CD4-positive, alpha-beta T cell treated with Interleukin-21 for 1 hour (primary cell): ENCODE results near the gene MMRN2.
"Not testable (repeated sequence)": the region's sequence is repeated elsewhere in the genome, so short reads cannot be mapped to it uniquely, and the experiment has no call there.

ENCODE experiments used
- DNase-seq: peaks from one replicate; pipeline ENCODE4 v3.0.0-alpha.2; 2020

Gene MMRN2

DNA sequence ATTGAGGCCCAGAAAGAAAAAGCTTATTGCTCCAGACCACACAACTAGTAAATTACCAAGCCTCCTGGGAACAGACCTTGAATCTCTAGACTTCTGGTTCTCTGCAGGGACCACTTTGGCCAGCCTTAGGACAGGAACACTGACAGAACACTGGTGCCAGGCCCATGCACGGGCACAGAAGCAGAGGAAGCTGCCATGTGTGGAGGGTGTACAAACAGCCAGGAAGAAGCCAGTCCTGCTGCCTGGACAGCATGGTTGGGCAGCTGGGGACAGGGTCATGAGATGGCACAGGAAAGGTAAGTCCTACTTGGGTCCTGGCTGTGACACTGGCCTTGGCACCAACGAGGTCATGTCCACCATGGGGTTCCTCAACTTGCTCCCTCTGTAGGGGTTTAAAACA lies 19.2 kb downstream of the MMRN2 start:
- DNase-seq: no peak

DNA sequence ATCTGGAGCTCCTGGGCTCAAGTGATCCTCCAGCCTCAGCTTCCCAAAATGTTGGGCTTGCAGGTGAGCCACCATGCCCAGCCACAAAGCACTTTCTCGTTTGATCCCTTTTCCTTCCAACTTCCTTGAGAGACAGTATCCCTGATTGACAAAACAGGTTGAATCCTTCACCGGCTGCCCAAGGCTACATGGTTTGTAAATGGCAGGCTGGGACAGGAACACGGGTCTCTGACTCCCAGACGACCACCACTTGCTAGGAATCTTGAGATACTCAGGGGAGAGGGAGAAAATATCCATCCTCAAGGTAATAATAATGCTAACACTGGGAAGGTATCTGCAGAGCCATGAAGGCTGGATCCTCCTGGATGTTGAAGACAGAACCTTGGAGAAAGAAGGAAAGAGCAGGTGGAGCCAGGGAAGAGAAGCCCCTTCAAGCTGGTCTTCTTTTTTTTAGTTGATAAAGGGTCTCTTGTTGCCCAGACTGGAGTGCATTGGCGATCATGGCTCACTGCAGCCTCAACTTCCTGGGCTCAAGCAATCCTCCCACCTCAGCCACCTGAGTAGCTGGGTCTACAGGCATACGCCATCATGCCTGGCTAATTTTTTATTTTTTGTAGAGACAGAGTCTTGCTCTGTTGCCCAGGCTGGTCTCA lies 19.8 kb downstream of the MMRN2 start:
- DNase-seq: no peak

DNA sequence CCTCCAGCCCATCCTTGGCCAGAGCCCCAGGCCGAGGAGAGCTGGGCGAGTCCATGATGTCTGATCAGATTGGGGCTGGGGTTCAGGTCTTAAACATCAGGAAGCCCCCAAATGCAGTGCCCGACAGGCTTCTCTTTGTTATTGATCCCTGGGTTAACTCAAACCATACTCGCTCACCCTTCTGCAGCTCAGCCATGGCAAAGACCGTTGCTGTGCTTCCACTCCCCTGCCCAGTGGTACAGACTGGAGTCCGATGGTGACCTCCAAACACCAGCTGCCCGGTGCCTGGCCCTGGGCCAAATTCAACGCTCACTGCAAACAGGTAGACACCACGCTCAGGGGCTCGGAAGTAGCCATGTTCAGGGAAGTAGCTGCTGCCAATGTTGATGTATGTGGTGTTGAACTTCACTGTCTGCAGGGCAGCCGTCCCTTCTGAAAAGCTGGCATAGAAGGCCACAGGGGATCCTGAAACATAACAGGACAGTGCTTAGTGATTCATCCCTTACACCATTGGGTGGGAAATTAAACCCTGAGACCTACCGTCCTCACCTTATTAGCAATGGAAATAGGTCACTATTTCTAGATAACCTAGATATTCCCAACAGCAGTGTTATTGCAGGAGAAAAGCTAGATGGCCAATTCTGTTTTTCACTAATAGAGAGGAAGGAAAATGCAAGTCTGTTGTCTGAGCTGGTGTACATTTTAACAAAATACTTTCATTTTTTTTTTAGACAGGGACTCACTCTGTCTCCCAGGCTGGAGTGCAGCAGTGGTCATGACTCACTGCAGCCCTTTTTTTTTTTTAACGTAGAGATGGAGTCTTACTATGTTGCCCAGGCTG lies 20.5 kb downstream of the MMRN2 start:
- DNase-seq: no peak

GRCh38 chr10:86934162-86934711 lies 23.2 kb downstream of the MMRN2 start:
- not testable (repeated sequence) for DNase-seq

GRCh38 chr10:86932674-86933073 lies 24.7 kb downstream of the MMRN2 start:
- DNase-seq: no peak

GRCh38 chr10:86931872-86932271 lies 25.5 kb downstream of the MMRN2 start:
- no peak for DNase-seq

DNA sequence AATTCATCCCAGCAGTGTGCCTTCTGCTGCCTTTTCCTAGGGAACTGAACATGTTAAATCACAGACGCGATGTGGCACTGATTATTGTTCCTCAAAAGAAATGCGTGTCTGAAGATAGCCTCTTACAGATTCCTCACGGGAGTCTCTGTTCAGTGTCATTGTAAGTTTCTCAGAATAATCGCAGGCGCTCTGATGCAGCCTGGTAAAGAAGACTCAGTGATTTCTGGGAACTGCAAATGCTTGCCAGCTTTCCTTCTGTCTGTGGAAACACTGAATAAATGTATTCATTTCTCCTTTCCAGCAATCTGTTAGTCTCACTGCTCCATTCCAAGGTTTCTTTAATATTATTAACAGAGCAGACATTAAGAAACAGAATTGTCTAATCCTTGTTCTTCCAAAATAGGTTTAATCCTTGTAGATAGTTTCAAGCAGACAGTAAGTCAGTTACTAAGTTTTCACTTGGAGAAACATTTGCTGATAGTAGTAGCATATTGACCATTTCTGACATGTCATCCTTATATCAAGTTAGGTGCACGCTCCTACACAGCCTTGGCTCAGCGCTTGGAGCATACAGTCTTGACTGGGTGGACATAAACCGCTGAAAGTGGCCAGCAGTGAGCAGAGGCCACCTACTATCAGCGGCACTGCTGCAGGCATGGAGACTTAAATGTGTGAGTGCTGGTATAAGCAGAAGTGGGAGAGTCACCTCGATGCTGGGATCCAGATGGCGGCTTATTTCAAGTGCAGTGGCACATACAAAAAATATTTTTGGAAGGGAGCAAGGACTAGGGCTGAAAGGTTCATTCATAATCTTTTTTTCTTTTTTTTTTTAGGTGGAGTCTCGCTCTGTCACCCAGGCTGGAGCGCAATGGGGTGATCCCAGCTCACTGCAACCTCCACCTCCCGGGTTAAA lies 27.7 kb downstream of the MMRN2 start:
- DNase-seq: no peak

DNA sequence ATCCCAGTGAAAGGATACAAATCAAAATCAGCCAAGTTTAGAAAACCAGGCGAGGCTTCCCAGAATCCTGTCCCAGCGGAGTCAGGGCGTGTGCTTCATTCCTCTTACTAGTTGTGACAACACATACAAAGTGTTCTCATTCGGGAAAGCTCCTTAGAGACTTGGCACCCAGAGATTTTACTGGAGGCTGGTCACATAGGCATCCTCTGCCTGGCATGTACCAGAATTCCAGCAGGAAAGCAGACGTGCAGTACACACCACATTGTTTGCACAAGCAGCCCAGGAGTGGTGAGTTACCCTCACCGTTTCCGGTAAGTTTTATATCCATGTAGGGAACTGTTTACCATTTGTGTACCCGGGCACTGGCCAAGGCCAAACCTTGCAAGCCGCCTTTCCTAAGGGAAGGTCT lies 34.9 kb downstream of the MMRN2 start:
- DNase-seq: no peak

- DNase-seq: no peak
These were observed 39.4 kb downstream of the MMRN2 start for GRCh38 chr10:86918022-86918471.

DNA sequence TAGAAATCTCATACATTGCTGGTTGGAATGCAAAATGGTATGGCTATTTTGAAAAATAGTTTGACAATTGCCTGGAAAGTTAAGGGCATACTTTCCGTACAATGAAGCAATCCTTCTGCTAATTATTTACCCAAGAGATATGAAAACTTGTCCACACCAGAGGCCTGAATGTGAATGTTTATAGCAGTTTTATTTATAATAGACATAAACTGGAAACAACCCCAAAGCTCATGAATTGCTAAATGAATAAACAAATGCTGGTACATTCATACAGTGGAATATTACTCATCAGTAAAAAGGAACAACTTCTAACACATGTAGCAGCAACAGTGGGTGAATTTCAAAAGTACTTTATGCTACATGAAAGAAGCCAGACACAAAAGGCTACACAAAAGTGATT lies 42.7 kb downstream of the MMRN2 start:
- DNase-seq: no peak

GRCh38 chr10:86905429-86905828 lies 52.0 kb downstream of the MMRN2 start:
- DNase-seq: no peak

DNA sequence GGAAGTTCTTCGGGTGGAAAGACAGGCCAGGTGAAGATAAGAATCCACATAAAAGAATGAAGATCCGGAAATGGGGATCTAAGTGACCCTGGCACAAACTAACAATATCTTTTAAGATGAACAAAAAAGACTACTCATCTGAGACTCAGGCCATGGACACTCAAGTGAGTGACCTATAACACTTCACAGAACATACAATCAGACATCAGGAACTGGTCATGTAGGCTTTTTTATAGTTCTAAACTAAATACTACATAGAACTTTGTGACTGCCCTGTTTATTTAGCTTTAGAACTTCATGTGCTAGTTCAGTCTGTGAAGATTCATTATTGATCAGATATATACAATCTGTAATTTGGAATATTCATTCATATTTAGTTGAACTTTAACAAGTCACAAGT lies 52.8 kb downstream of the MMRN2 start:
- no peak for DNase-seq

DNA sequence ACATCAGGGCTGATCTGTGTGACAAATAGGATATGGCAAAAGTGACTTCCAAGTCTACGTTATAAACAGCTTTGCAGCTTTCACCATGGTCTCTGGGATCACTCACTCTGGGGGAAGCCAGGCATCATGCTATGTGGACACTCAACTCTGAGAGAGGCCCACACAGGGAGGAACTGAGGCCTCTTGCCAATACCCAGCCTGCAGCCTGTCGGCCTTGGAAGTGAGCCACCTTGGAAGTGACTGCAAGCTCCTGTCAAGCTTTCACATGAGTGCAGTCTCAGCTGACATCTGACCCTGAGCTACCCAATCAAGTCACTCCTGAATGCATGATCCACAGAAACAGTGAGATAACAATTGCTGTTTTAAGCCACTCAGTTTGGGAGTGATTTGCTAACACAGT lies 56.5 kb downstream of the MMRN2 start:
- DNase-seq: no peak

DNA sequence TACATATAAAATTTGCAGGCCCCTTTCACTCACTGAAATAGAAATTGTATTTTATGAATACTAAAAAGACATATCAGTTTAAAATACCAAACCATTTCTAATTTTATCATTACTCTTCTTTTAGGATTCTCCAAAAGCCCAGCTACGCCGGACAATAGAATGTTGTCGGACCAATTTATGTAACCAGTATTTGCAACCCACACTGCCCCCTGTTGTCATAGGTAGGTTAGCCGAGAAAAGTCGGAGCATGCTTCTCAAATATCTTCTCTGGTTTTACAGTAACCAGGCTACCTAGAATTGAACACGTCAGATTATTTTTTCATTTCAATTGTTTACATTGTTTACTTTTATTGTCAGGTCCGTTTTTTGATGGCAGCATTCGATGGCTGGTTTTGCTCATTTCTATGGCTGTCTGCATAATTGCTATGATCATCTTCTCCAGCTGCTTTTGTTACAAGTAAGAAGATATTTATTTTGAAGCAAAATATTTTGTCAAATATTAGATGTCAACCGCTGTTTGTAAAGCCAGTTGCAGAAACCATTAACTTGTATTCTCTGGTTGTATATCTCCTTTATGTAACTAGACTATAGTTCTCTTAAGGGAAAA lies 57.6 kb downstream of the MMRN2 start:
- peak; percentile 50 for DNase-seq

DNA sequence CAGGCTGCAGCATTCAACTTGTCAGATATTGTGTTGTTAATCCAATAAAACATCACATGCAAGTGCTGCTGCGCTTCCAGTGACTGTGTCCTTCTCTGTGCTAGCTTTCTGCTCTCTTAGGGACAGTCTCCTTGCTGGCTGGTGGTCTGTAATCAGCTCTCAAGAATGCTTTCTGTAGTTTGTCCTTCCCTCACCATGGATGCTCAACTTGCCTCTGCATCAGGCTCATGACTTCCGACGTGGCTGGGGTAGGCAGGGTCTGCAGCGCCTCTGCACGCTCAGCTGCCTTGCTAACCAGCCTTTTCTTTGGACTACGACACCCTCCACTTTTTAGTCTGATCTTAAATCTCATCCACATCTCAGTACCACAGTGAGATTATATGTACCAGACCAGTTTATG lies 58.3 kb downstream of the MMRN2 start:
- no peak for DNase-seq

GRCh38 chr10:86898511-86898910 lies 58.9 kb downstream of the MMRN2 start:
- no peak for DNase-seq

DNA sequence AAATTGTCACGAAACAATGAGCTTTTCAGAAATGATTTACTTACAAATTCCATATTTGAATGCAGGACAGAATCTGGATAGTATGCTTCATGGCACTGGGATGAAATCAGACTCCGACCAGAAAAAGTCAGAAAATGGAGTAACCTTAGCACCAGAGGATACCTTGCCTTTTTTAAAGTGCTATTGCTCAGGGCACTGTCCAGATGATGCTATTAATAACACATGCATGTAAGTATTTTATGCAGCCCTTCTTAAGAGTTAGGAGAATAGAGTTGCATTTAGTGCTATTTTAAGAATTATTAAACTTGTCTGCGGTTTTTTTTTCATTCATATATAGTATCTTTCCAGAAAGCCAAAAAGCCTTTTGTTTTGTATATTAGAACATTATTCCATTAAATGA lies 67.4 kb downstream of the MMRN2 start:
- DNase-seq: no peak

DNA sequence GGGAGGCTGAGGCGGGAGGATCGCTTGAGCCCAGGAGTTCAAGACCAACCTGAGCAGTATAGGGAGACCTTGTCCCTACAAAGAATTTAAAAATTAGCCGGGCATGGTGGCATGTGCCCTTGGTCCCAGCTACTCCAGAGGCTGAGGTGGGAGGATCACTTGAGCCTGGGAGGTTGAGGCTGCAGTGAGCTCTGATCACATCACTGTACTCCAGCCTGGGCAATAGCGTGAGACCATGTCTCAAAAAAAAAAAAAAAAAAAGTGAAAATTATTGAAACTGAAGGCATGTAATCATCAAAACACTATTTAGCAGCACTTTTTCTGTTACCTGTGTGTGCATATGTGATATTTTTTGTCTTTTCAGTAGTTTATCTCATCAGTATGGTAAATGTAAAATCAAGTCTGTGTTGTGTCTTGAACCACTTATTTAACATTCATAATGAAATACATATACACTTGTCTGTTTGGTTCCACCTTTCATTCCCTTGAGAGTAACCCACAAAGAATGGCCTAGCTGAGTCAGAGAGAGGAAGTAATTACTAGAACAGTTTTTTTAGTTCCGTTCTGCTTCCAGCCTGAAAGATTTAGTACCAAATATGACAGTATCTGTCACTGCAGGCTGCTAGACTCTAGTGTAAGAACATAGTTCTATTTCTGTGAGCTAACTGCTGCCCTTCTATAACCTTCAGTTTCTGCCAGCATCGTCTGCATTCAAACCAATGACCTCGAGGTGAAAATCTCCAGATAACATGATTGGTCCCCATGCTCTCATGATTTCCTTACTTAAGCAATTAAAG lies 68.6 kb downstream of the MMRN2 start:
- DNase-seq: peak; percentile 5
